ENCODE results near the gene MGST2.

Gene MGST2

DNA sequence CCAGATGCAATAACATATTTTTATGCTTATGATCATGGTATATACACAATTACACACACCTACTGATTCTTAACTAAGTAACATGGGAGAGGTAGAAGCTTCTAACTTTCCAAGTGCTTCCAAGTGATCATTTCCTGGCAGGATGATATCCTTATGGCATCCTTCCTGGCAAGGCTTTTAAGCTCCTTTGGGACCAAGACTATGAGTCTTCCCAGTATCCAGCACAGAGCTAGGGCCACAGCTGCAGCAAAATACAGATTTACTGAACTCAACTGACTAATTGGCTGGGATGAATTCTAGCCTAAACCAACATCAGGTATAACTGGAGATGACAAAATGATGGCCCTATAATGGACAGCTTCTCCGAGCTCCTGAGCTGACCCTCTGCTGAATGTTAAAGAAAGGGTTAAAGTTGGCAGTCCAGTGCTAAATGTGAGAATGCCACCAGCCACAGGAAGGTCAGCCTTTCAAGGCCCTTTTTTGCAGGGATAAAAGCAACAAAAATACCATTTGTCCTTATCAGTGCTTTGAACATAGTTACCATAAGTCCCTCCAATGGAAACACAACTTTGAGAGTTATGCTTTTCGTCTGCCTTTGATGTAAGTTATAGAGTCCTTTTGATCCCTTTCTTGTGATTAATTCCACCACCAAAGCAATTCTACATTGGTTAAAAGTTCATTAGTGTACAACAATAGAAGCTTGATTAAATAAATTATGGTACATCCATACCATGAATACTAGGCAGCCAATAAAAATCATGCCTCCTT lies 73.4 kb downstream of the MGST2 start:
- no peak for DNase-seq (ENCODE audit: low read depth in 2 of 2)

DNA sequence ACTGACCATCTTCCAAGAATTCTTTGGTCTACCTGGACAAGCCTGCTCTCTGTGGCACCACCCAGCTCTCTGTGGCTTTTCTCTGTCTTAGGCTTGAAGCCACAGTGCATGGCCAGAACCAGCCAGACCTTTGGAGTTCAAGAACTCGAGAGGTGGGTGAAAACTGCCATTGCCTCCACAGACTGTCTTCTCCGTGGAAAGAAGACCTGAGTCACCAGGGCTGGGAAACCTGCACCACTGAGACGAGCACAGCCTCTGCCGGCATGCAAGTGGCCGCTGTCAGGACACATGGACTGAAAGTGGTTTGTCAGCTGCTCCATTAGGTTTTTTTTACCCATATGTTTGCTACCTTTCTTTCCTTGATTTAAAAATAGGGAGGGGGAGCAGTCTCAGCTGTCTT lies 74.5 kb downstream of the MGST2 start:
- no peak for DNase-seq (ENCODE audit: low read depth in 2 of 2)

DNA sequence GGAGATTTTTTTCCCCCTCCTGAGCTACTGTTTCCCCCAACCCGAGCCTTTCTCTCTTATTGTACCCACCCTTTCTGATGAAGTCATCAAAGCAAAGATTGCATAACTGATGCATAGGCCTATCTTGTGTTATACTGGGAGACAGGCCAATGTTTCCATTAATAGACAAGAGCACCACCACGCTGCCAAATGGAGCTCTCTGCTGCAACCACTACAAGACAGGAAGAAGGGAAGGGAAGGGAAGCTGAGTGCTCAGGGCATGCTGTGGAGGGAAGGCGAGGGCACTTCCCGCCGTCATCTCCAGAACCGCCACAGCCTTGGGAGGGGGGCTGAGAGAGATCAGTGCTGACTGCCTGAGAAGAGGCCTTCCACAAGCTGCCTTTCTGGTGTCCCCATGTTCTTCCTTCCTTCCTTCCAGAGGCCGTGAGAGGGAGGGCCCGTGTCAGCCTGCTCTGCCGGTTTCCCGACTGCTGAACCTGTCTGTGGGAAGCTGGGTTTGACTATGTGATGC lies 75.0 kb downstream of the MGST2 start:
- no peak for DNase-seq (ENCODE audit: low read depth in 2 of 2)

DNA sequence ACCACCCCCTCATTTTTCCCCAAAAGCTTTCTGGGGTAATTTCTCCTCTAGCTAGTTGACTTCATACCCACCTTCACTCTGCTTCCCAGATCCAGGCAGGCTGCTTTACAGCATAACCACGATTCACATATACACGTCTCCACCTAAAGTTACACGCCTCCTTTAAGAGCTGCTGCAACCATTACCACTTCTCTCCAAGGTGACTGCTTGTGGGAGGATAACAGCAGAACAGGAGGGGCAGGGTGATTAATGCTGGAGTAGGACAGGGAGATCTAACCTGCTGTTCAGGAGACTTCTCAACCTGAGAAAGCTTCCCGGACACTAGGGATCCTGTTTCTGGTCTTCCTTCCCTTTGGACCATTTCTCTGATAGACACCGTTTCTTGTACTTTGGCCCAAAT lies 77.4 kb downstream of the MGST2 start:
- DNase-seq (ENCODE audit: low read depth in 2 of 2): no peak

DNA sequence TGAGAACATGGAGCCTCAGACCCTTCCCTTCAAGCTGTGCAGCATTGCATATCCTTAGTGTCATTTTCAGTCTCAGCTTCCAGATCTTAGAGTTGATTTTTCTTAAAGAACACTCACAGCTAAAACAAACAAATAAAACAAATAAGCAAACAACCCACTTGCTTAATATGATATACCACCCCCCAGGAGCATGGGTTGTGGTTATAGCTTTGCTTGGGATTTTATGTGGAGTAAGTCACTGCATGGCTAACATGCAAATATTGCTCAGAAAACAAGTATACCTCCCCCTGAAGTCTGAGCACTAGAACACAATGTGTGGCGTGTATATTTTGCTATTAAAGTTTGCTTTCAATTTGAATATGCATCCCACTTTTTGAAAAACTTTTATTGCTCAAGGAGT lies 78.6 kb downstream of the MGST2 start:
- no peak for DNase-seq (ENCODE audit: low read depth in 2 of 2)

DNA sequence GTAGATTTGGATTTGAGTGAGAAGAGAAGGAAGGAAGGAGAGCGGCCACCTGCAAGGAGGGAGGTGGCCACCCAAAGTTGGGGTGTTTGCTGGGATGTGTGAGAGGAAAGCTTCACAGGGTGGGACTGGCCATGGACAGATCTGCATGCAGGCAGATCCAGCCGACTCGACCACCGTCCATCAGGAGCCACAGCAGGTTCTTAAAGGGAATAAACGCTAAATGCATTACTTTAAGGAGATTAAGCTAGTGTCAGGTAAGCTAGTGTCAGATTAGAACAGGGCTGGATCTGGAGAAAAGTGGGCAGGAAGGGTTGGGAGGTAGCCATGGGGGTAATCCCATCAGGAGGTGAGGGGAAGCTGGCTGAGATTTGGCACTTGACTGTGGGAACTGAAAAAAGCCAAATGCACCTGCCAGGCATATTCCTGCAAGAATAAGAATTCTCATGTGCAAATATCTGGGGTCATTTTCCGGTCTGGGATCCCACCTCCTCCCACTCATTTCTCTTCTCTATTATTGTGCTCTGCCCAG lies 79.6 kb downstream of the MGST2 start:
- DNase-seq (ENCODE audit: low read depth in 2 of 2): no peak

DNA sequence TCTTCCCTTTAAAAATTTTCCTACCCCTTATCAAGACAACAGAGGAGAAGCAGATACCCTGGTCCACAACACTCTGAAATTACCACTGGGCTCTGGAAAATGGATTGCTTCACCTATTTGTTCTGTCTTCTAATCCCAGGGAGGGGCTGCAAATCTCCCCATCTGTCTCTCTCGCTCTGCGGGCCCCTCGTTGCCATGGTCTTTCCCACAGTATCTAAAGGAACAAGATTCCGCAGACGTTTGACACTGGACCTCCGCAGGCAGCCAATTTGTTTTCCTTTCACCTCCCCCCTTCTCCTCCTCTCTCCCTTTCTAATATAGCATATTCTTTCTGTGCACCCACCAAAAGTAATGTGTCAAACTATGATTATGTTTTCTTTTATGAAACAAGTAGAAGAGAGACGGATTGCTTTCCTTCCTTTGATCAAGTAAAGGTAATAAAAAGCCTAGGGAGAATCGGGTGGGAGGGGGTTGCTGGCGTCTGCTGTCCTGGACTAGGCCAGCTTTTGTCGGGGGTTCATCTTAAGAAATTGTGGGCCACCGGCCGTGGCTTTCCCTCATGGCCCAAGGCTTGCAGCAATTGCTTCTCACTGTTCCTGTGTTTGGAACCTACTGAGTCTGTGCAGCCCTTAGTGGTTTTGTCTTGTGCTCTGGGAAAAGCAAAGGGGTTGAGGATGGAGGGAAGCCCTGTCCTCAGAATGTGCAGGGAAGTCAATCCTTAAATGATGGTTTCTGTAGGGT lies 81.0 kb downstream of the MGST2 start:
- DNase-seq (ENCODE audit: low read depth in 2 of 2): no peak

DNA sequence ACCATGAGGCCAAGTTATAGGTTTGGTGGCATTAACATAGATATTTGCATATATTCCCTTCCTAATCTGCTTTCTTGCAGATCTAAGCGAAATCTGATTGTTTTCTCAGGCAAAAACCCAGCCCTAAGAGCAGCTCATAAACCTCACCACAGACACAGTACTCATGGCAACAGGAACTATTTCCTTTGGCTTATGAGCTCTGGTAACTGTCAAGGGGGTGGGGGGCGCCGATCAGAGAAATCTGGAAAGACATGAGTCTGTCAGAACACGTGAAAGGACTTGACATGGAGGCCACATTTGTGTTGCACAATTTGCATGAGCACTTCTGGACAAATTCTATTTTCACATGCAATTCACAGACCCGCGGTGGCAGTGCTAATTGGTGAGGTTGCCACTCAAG lies 83.7 kb downstream of the MGST2 start:
- DNase-seq (ENCODE audit: low read depth in 2 of 2): no peak

DNA sequence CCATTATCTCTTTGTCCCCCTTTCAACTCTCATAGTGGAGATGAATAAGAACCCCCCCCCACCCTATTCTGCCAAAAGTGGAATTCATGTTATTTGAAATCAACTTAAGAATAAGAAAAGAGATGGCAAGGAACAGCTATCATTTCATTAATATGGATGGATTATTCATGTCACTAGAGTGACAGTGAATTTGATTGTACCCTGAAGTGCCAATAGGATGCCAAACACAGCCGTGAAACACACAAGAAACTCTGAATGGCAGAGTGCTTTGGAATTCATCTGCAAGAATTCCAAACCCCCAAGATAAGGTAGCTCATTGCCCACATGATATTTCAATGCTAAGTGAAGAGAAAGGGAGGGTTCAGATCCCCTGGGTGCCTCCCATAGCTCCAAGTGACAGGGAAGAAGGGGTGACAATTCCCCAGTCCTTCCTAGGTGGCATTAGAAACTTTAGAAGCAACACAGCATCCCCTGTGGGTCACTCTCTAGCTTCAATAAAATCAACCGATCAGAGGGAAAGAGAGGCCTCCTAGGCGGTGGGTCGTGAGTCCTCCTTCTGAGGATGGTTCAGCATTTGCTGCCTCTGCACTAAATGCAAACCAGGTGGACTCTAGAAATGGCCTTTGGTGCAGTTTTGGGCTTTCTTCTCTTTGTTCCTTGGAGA lies 84.3 kb downstream of the MGST2 start:
- DNase-seq (ENCODE audit: low read depth in 2 of 2): no peak

DNA sequence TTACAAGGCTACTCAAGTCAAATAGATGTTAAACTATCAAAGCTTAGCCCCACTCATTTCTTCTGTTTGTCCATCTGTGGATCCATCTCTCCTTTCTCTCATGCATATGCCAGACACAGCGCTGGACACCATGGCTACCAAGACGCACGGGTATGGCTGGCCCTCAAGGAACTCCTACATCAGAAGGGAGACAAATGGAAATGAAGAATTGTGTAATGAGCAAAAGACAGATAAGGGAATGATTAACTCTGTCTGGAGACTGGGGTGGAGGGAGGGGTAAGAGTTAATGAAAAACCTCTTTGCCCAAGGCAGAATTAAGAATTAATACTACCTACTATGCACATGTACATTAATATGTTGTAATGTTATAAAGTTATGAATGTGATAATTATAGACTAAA lies 88.1 kb downstream of the MGST2 start:
- DNase-seq (ENCODE audit: low read depth in 2 of 2): no peak
